GM19455 (cell line): ENCODE data around the gene SIDT2.

Experiments used
- ATAC-seq: cut with Tn5 transposase; IDR thresholded peaks from one replicate; pipeline ENCODE4 v1.9.1; 2021; ENCODE audit not compliant: unreplicated experiment

The SIDT2 gene

GRCh38 chr11:117188620-117189081 lies 10.1 kb downstream of the SIDT2 start:
- no peak for ATAC-seq

DNA sequence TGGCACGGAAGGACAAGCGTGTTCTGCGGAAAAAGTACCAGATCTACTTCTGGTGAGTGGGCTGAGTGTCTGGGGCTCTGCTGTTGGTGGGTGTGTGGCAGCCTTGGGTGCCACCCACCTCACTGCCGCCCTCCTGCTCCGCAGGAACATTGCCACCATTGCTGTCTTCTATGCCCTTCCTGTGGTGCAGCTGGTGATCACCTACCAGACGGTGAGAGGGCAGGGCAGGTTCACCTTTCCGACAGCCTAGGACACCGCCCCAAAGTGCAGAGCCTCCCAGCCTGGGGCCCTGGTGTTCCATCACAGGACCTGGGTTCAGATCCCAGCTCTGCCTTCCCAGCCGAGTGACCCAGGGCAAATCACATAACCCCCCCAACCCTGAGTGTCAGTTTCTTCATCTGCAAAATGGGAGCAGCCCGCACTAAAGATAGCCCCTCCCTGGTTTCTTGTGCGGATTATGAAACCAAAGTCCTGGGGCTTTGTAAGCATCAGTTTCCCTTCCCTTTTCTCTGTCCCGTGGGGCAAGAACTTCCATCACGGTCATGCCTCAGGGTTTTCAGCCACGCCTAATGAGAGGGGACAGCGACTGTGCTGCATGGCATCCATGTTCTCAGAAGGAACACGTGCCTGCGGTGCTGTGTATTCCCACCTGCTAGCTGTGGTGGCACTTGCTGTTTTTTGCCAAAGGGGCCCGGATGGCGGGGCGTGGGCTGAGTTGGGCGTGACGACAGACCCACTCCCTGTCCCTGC lies 10.8 kb downstream of the SIDT2 start:
- no peak for ATAC-seq

GRCh38 chr11:117189941-117190544 lies 11.5 kb downstream of the SIDT2 start:
- ATAC-seq: no peak

- ATAC-seq: no peak
These were observed 13.3 kb downstream of the SIDT2 start for GRCh38 chr11:117191680-117192400.

GRCh38 chr11:117192401-117192875 lies 13.9 kb downstream of the SIDT2 start:
- ATAC-seq: no peak

DNA sequence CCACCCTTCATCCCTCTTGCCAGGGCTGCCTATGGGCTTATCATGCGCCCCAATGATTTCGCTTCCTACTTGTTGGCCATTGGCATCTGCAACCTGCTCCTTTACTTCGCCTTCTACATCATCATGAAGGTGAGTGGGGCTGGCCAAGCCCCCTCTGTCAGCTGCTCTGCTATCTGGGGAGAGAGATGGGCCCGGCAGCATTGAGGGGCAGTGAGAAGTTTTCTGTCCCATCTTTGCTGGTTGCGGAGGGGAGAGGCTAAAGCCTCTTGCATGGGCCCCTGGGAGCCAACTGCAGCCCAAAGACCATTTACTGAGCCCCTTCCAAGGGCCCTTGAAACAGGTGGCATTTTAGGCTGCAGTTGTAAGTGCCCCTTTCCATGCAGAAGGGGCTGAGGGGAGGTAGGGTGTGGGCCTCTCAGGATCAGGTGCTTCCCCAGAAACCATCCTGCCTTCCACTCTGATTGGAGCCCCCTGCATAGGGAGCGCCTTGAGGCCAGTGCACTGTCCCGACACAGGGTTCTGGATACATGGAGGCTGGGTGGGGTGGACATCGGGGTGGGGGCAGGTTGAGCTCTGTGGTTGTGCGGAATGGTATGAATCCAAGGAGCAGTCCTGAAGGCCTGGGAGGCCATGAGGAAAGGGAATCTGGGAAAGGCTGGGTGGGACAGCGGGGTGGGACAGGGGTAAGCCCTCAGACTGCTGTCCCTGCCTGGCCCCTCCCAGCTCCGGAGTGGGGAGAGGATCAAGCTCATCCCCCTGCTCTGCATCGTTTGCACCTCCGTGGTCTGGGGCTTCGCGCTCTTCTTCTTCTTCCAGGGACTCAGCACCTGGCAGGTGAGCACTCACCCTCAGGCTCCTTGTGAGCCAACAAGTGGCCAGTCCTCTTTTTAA lies 14.8 kb downstream of the SIDT2 start:
- no peak for ATAC-seq

DNA sequence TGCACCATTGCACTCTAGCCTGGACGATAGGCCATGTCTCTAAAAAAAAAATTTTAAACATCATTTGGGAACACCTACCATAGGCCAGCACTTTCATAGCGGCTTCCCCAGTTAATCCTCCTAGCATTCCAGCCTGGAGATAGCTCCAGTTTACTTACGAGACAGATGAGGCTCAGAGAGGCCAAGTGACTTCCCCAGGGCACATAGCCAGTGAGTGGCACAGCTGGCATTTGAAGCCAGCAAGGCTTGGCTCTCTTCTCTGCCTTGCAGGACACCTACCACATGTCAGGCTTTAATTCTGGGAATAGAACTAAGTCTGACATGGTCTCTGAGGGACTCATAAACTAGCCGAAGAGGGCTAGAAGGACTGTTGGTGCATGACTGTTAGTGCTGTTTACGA lies 15.7 kb downstream of the SIDT2 start:
- no peak for ATAC-seq

- ATAC-seq: no peak
These were observed 16.7 kb downstream of the SIDT2 start for GRCh38 chr11:117195258-117195657.

DNA sequence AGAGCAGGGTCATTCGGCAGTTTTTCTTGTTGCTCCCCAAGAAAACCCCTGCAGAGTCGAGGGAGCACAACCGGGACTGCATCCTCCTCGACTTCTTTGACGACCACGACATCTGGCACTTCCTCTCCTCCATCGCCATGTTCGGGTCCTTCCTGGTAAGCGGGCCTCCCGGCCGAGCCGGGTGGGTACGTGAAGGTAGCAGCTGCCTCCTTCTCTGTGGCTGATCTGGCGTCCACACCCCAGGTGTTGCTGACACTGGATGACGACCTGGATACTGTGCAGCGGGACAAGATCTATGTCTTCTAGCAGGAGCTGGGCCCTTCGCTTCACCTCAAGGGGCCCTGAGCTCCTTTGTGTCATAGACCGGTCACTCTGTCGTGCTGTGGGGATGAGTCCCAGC lies 17.2 kb downstream of the SIDT2 start:
- no peak for ATAC-seq

DNA sequence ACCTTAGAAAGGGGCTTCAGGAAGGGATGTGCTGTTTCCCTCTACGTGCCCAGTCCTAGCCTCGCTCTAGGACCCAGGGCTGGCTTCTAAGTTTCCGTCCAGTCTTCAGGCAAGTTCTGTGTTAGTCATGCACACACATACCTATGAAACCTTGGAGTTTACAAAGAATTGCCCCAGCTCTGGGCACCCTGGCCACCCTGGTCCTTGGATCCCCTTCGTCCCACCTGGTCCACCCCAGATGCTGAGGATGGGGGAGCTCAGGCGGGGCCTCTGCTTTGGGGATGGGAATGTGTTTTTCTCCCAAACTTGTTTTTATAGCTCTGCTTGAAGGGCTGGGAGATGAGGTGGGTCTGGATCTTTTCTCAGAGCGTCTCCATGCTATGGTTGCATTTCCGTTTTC lies 18.5 kb downstream of the SIDT2 start:
- ATAC-seq: no peak

GRCh38 chr11:117197516-117198456 lies 19.2 kb downstream of the SIDT2 start:
- no peak for ATAC-seq

GRCh38 chr11:117198613-117199012 lies 20.1 kb downstream of the SIDT2 start:
- no peak for ATAC-seq

DNA sequence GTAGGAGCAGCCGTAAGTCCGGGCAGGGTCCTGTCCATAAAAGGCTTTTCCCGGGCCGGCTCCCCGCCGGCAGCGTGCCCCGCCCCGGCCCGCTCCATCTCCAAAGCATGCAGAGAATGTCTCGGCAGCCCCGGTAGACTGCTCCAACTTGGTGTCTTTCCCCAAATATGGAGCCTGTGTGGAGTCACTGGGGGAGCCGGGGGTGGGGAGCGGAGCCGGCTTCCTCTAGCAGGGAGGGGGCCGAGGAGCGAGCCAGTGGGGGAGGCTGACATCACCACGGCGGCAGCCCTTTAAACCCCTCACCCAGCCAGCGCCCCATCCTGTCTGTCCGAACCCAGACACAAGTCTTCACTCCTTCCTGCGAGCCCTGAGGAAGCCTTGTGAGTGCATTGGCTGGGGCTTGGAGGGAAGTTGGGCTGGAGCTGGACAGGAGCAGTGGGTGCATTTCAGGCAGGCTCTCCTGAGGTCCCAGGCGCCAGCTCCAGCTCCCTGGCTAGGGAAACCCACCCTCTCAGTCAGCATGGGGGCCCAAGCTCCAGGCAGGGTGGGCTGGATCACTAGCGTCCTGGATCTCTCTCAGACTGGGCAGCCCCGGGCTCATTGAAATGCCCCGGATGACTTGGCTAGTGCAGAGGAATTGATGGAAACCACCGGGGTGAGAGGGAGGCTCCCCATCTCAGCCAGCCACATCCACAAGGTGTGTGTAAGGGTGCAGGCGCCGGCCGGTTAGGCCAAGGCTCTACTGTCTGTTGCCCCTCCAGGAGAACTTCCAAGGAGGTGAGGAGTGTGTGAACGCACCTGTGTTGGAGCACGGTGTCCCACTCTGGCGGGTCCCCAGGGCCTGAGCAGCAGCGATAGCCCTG lies 20.7 kb downstream of the SIDT2 start, which contains the start of gene TAGLN:
TAGLN (plus strand) TSS at position 318 of the 863 bp plus-strand sequence. CDS start 3,644 bp downstream, outside the sequence.
- no peak for ATAC-seq

- no peak for ATAC-seq
These were observed 21.6 kb downstream of the SIDT2 start for GRCh38 chr11:117199916-117200812.

DNA sequence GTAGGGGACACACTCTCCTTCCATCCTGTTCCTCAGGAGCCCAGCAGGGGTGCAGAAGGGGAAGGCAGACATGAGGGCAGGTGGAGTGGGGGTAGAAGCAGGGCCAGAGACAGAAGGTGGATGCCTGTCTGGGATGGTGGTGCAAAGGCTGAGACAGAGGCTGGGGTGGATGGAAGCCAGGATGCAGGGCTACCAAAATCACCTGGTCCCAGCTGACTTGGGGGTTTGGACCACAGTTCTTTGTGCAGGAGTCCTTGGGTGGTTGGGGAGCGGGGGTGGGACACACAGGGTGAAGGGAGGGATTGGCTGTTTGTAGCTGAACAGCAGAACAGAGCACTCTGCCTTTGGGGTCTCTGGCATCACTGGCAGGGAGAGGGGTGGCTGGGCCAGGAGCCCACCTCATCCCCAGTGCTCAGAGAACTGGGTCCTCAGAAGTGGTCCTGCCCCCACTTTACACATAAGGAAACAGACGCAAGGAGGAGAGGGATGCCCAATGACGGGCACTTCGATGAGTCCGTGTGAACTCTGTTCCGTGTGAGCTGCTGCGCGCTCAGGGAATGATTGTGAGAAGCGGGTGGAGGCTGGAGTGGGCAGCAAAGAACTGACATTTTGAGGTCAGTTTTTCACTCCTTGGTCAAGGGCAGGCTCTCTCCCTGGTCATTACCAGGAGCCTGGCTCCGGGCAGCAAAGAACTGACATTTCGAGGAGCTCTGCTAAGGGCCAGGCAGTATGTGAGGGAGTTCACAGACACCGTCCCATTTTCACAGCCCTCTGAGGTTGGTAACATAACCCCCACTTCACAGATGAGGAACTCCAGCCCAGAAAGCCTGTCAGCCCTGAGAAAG lies 22.5 kb downstream of the SIDT2 start:
- no peak for ATAC-seq

- no peak for ATAC-seq
These were observed 23.2 kb downstream of the SIDT2 start for GRCh38 chr11:117201658-117202305.
